ENCODE data around the gene KRT81. TPM values are rescaled to one million over a fixed set of nuclear protein-coding genes. Genes with fewer than 3 reads are reported as not detected.
"Not testable (repeated sequence)": the region's sequence is repeated elsewhere in the genome, so short reads cannot be mapped to it uniquely, and the experiment has no call there.

The KRT81 gene
- total RNA-seq, 1 donor from 2014 or later = not detected

- no peaks in the 10 kb centered on the region for H3K4me1 Mint-ChIP-seq (ENCODE audit: unreplicated experiment)
- no peaks in the 10 kb centered on the region for H3K36me3 Mint-ChIP-seq (ENCODE audit: low read depth, unreplicated experiment)
- H3K4me3 Mint-ChIP-seq (ENCODE audit: unreplicated experiment) = no peak overlapping the region
- H3K9me3 Mint-ChIP-seq (ENCODE audit: unreplicated experiment) = no peaks in the 10 kb centered on the region
- H3K27me3 Mint-ChIP-seq (ENCODE audit: unreplicated experiment) = peaks cover 9% of the 10 kb centered on the region
- no peak for TF ChIP-seq CTCF (IDR thresholded peaks at IDR 0.05; ENCODE audit: unreplicated experiment)
- DNase-seq (ENCODE audit: low spot score) = no peak
- no peak overlapping the region for H3K27ac Mint-ChIP-seq (ENCODE audit: unreplicated experiment)
Observed at GRCh38 chr12:52319097-52319496, 27.8 kb upstream of the KRT81 start.

- no peak overlapping the region for H3K27ac Mint-ChIP-seq (ENCODE audit: unreplicated experiment)
- DNase-seq (ENCODE audit: low spot score) = no peak
- no peaks in the 10 kb centered on the region for H3K36me3 Mint-ChIP-seq (ENCODE audit: low read depth, unreplicated experiment)
- TF ChIP-seq CTCF (IDR thresholded peaks at IDR 0.05; ENCODE audit: unreplicated experiment) = no peak
- H3K4me1 Mint-ChIP-seq (ENCODE audit: unreplicated experiment) = no peaks in the 10 kb centered on the region
- H3K4me3 Mint-ChIP-seq (ENCODE audit: unreplicated experiment) = no peak overlapping the region
- H3K9me3 Mint-ChIP-seq (ENCODE audit: unreplicated experiment) = no peaks in the 10 kb centered on the region
- peaks cover 9% of the 10 kb centered on the region for H3K27me3 Mint-ChIP-seq (ENCODE audit: unreplicated experiment)
Observed at GRCh38 chr12:52318241-52318990, 27.1 kb upstream of the KRT81 start.

GRCh38 chr12:52317468-52318052 lies 26.2 kb upstream of the KRT81 start:
- no peaks in the 10 kb centered on the region for H3K4me1 Mint-ChIP-seq (ENCODE audit: unreplicated experiment)
- no peak for TF ChIP-seq CTCF (IDR thresholded peaks at IDR 0.05; ENCODE audit: unreplicated experiment)
- no peaks in the 10 kb centered on the region for H3K36me3 Mint-ChIP-seq (ENCODE audit: low read depth, unreplicated experiment)
- no peak overlapping the region for H3K27ac Mint-ChIP-seq (ENCODE audit: unreplicated experiment)
- H3K4me3 Mint-ChIP-seq (ENCODE audit: unreplicated experiment) = no peak overlapping the region
- H3K9me3 Mint-ChIP-seq (ENCODE audit: unreplicated experiment) = no peaks in the 10 kb centered on the region
- no peak for DNase-seq (ENCODE audit: low spot score)
- H3K27me3 Mint-ChIP-seq (ENCODE audit: unreplicated experiment) = peaks cover 15% of the 10 kb centered on the region

- no peaks in the 10 kb centered on the region for H3K9me3 Mint-ChIP-seq (ENCODE audit: unreplicated experiment)
- H3K4me1 Mint-ChIP-seq (ENCODE audit: unreplicated experiment) = no peaks in the 10 kb centered on the region
- TF ChIP-seq CTCF (IDR thresholded peaks at IDR 0.05; ENCODE audit: unreplicated experiment) = no peak
- DNase-seq (ENCODE audit: low spot score) = no peak
- no peak overlapping the region for H3K4me3 Mint-ChIP-seq (ENCODE audit: unreplicated experiment)
- no peak overlapping the region for H3K27ac Mint-ChIP-seq (ENCODE audit: unreplicated experiment)
- no peaks in the 10 kb centered on the region for H3K36me3 Mint-ChIP-seq (ENCODE audit: low read depth, unreplicated experiment)
- peaks cover 12% of the 10 kb centered on the region for H3K27me3 Mint-ChIP-seq (ENCODE audit: unreplicated experiment)
Observed at GRCh38 chr12:52316701-52317100, 25.4 kb upstream of the KRT81 start.

GRCh38 chr12:52316290-52316689 lies 25.0 kb upstream of the KRT81 start:
- no peak overlapping the region for H3K27ac Mint-ChIP-seq (ENCODE audit: unreplicated experiment)
- H3K4me3 Mint-ChIP-seq (ENCODE audit: unreplicated experiment) = no peak overlapping the region
- H3K27me3 Mint-ChIP-seq (ENCODE audit: unreplicated experiment) = peaks cover 13% of the 10 kb centered on the region
- no peak for DNase-seq (ENCODE audit: low spot score)
- no peaks in the 10 kb centered on the region for H3K9me3 Mint-ChIP-seq (ENCODE audit: unreplicated experiment)
- TF ChIP-seq CTCF (IDR thresholded peaks at IDR 0.05; ENCODE audit: unreplicated experiment) = no peak
- H3K36me3 Mint-ChIP-seq (ENCODE audit: low read depth, unreplicated experiment) = no peaks in the 10 kb centered on the region
- H3K4me1 Mint-ChIP-seq (ENCODE audit: unreplicated experiment) = no peaks in the 10 kb centered on the region

GRCh38 chr12:52315721-52316120 lies 24.4 kb upstream of the KRT81 start:
- H3K27ac Mint-ChIP-seq (ENCODE audit: unreplicated experiment); H3K36me3 Mint-ChIP-seq (ENCODE audit: low read depth, unreplicated experiment); H3K9me3 Mint-ChIP-seq (ENCODE audit: unreplicated experiment); H3K4me1 Mint-ChIP-seq (ENCODE audit: unreplicated experiment); H3K4me3 Mint-ChIP-seq (ENCODE audit: unreplicated experiment): not testable (repeated sequence)
- peak; percentile 65 for DNase-seq (ENCODE audit: low spot score)
- H3K27me3 Mint-ChIP-seq (ENCODE audit: unreplicated experiment) = peaks cover 13% of the 10 kb centered on the region
